Measurements from ENCODE around the gene MOCOS.

Gene MOCOS

GRCh38 chr18:36149514-36150289 is 37.6 kb upstream of the MOCOS start:
- peaks cover 7% of the 10 kb centered on the region for H3K4me1 Mint-ChIP-seq
- no peaks in the 10 kb centered on the region for H3K27me3 Mint-ChIP-seq (ENCODE audit: low read depth)
- peaks cover 75% of the 10 kb centered on the region for H3K36me3 Mint-ChIP-seq (ENCODE audit: low read depth)
- no peak overlapping the region for H3K4me3 Mint-ChIP-seq
- no peaks in the 10 kb centered on the region for H3K9me3 Mint-ChIP-seq
- TF ChIP-seq, protein P1, sequence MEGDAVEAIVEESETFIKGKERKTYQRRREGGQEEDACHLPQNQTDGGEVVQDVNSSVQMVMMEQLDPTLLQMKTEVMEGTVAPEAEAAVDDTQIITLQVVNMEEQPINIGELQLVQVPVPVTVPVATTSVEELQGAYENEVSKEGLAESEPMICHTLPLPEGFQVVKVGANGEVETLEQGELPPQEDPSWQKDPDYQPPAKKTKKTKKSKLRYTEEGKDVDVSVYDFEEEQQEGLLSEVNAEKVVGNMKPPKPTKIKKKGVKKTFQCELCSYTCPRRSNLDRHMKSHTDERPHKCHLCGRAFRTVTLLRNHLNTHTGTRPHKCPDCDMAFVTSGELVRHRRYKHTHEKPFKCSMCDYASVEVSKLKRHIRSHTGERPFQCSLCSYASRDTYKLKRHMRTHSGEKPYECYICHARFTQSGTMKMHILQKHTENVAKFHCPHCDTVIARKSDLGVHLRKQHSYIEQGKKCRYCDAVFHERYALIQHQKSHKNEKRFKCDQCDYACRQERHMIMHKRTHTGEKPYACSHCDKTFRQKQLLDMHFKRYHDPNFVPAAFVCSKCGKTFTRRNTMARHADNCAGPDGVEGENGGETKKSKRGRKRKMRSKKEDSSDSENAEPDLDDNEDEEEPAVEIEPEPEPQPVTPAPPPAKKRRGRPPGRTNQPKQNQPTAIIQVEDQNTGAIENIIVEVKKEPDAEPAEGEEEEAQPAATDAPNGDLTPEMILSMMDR (IDR thresholded peaks at IDR 0.05; ENCODE audit: unreplicated experiment in 3 of 3): no peak
- H3K27ac Mint-ChIP-seq: no peak overlapping the region

DNA sequence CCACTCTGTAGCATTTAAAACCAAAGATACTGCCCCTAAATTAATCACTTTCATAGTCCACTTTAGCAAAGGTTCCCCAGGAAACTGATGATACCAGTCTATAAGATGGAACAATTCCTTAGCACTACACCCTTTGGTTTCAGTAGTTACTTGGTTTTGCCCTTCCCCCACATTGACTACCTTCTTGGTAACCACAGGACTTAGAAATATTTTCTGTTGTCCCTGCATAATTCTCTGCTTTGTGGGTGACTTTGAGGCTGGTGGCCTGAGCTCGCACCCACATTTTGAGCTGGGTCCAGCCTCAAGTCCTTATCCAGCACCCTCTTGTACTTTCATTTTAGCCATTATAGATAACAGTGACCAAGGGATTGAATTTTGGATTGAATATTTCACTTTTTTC is 34.5 kb upstream of the MOCOS start:
- Mint-ChIP-seq H3K36me3 (ENCODE audit: low read depth) (peaks cover 68% of the 10 kb centered on the region), H3K27ac (peak overlapping the region; percentile 85 to 98 (median 90)), H3K27me3 (ENCODE audit: low read depth) (no peaks in the 10 kb centered on the region), H3K4me1 (peaks cover 7% of the 10 kb centered on the region), H3K9me3 (no peaks in the 10 kb centered on the region), H3K4me3 (no peak overlapping the region)
- TF ChIP-seq, protein P1 (IDR thresholded peaks at IDR 0.05; ENCODE audit: unreplicated experiment in 3 of 3): no peak

DNA sequence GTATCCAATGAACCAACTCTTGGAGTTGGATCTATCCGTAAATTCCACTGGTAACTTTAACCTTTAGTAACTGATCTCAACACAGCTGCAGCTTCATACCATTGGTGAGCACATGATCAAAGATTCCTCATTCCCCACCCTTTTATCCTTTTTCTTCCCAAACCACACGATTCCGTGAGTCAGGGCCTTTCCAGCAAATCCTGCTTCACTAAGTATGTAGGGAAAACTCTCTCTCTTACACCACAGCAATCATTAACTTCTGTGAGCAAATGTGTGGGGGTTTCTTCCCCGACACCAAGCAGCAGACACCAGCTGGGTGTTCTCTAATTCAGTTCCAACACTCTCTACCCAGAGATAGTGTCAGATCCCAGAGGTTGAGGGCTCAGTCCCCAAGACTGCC is 34.1 kb upstream of the MOCOS start:
- H3K27me3 Mint-ChIP-seq (ENCODE audit: low read depth): no peaks in the 10 kb centered on the region
- H3K36me3 Mint-ChIP-seq (ENCODE audit: low read depth): peaks cover 68% of the 10 kb centered on the region
- TF ChIP-seq, protein P1 (IDR thresholded peaks at IDR 0.05; ENCODE audit: unreplicated experiment in 3 of 3): no peak
- H3K4me3 Mint-ChIP-seq: peak overlapping the region in 2 of 3 experiments; percentile 16 to 43
- H3K4me1 Mint-ChIP-seq: peaks cover 7% of the 10 kb centered on the region
- no peaks in the 10 kb centered on the region for H3K9me3 Mint-ChIP-seq
- peak overlapping the region; percentile 85 to 98 (median 90) for H3K27ac Mint-ChIP-seq

DNA sequence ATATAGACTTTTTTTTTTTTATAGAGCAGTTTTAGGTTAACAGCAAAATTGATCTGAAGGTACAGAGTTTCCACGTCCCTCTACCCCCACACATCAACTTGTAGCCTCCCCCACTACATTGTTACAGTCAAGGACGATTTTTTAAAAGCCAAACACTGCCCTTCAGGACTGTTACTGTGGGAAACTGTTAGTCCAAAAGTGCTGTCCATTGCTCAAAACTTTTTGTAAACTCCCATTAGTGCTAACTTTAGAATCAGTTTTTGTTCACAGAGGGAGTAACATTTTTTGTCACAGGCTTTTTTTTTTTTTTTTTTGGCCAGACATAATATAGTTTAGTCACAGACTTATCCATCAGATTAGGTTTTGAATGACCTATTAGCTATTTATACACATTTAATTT is 33.5 kb upstream of the MOCOS start:
- Mint-ChIP-seq H3K4me1 (peaks cover 7% of the 10 kb centered on the region), H3K27ac (peak overlapping the region in 1 of 3 experiments; percentile 98), H3K36me3 (ENCODE audit: low read depth) (peaks cover 69% of the 10 kb centered on the region), H3K9me3 (no peaks in the 10 kb centered on the region), H3K4me3 (no peak overlapping the region), H3K27me3 (ENCODE audit: low read depth) (no peaks in the 10 kb centered on the region)
- TF ChIP-seq, protein P1 (IDR thresholded peaks at IDR 0.05; ENCODE audit: unreplicated experiment in 3 of 3): no peak

GRCh38 chr18:36155851-36156757 is 31.2 kb upstream of the MOCOS start:
- Mint-ChIP-seq H3K27ac (no peak overlapping the region), H3K4me3 (no peak overlapping the region), H3K36me3 (ENCODE audit: low read depth) (peaks cover 66% of the 10 kb centered on the region), H3K4me1 (peaks cover 7% of the 10 kb centered on the region), H3K9me3 (no peaks in the 10 kb centered on the region), H3K27me3 (ENCODE audit: low read depth) (no peaks in the 10 kb centered on the region)
- TF ChIP-seq, protein P1 (IDR thresholded peaks at IDR 0.05; ENCODE audit: unreplicated experiment in 3 of 3): no peak
